GM19324 (cell line): ENCODE measurements around the gene PSPN.
A peak's percentile ranks its signal among the peaks of the same experiment; 100 is the strongest.

Experiments
- ATAC-seq: cut with Tn5 transposase; IDR thresholded peaks from one replicate; pipeline ENCODE4 v1.9.1; 2021; ENCODE audit warnings: mild to moderate bottlenecking, moderate library complexity; ENCODE audit not compliant: unreplicated experiment, low FRiP score

The PSPN gene

GRCh38 chr19:6375411-6376010, at the start of gene PSPN:
Gene PSPN, minus strand, starts transcription at chr19:6375933. Its CDS starts 84 bp downstream, at chr19:6375849.
- no peak for ATAC-seq

DNA sequence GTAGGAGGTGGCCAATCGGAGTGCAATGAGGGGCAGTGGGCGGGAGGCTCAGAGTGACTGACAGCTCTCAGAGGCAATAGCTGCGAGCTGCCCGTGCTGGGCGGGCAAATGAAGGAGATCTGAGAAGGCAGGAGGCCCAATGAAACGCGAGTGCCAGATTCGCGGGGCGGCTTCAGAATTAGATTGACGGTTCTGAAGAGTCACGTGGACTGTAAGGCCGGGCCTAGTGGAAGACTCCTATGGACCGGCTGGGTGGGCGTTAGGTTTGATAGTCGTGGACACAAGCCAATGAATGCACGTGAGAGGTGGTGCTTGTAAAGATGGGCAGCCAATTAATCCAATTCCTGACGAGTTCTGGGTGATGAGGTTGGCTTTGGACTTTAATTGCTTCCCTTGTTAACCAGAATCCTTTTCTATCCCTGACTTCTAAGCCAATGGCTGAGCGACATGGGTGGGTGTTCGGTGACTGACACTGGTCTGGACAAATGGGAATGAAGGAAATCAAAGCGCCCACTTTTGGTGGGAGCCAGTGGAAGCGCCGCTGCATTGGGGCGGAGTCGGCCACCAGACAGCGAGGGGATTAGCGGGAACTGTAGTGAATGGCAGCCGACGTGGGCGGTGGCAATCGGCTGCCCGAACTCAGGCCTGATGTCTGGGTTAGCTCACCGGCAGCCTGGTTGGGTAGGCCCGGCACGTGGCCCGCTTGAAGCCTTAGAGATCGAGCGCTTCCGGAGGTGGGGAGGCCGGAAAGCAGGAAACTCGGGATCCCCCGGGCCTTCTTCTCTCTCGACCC, 49.4 kb upstream of the PSPN start:
- peak; percentile 88 for ATAC-seq

GRCh38 chr19:6424195-6424938, 48.6 kb upstream of the PSPN start, which contains the start of gene KHSRP:
Gene KHSRP, minus strand, starts transcription at chr19:6424811. Its CDS starts 110 bp downstream, at chr19:6424701.
- no peak for ATAC-seq

DNA sequence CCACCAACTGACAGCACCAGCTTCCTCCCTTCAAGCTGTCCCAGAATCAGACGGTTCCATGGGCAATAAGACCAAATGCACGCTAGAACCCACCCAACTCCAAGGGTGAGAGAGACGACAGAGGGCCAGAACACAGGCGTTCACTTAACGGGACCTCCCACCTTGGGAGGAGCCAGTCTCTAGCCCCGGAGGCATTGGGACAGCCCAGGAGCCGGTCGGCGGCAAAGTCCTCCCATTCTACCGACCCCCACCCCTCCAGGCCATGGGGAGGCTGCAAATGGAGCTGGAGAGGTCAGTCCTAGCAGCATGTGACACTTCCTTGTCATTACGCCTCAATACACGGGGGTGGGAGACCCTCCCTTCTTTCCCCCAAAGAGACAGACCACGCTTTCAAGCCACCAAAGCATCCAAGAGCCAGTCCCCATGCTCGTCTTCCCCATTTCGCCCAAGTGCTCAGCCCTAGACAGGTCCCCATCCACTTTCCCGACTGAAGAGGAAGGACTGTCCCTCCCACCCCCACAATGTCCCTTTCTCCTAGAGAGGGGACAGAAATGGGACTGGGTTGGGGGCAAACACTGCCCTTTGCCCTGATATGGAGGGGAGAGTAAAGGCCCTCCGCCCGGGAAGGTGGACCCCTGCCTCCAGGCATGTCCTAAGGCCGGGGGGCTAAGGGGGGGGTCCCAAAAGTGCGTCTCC, 47.9 kb upstream of the PSPN start:
- ATAC-seq: no peak

DNA sequence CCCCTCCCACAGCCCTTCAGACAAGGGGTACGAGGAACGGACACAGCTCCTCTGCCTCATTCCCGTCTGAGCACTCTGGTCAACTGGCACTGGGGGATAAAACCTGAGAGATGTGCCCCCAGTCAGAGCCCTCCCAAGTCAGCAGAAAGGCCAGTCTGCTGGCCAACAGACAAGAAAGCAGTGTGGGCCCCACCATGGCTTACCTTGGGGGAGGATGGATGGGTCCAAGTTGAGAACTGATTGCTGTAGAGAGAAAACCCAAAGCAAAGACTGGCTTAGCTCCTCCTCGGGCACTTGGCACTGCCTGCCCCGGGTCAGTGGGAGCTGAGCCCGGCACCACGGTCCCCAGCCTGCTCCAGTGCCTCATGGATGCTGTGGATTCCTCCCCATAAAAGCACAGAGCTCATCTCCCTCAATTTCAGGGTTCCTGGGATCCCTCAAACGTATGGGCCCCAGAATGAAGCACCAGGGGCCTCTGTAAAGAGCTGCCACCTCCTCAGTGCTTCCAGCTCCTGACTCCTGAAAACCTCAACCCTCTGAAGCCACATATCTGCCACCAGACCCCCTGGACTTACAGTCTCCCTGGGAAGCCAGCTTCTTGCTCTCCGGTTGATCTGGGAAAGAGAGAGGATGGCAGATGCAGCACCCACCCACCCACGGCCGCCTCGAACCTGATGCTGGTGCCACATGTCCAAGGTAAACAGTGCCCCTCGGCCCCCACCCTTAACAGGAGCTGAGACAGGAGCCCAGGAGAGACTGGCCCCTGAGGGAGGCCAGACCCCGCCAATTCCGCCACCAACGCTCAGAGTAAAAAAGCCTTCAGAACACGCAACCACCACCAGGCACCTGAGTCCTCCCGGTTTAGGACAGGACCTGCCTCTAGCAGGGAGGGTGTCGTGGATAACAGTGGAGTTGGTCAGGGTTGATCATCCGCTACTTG, 45.6 kb upstream of the PSPN start:
- ATAC-seq: no peak

DNA sequence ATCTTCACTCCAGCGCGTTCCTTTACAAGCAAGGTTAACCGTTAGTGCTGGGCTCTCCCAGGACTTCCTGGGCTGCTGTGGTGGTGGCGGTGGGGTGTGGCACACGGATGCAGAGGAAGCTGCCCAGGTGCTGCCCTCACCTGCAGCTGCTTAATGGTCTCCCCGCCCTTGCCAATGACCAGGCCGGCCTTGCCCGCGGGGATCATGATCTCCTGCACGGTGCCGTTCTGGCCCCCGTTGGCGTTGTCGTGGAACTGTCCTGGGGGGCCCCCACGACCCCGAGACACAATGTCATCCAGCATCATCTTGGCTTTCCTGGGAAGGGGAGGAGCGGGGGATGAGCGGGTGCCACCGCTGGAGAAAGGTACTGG, 42.8 kb upstream of the PSPN start:
- no peak for ATAC-seq

- ATAC-seq: no peak
Measured at GRCh38 chr19:6417713-6418561, 42.2 kb upstream of the PSPN start.

- no peak for ATAC-seq
Measured at GRCh38 chr19:6416658-6417405, 41.1 kb upstream of the PSPN start.

GRCh38 chr19:6415591-6416190, 40.0 kb upstream of the PSPN start:
- ATAC-seq: no peak

DNA sequence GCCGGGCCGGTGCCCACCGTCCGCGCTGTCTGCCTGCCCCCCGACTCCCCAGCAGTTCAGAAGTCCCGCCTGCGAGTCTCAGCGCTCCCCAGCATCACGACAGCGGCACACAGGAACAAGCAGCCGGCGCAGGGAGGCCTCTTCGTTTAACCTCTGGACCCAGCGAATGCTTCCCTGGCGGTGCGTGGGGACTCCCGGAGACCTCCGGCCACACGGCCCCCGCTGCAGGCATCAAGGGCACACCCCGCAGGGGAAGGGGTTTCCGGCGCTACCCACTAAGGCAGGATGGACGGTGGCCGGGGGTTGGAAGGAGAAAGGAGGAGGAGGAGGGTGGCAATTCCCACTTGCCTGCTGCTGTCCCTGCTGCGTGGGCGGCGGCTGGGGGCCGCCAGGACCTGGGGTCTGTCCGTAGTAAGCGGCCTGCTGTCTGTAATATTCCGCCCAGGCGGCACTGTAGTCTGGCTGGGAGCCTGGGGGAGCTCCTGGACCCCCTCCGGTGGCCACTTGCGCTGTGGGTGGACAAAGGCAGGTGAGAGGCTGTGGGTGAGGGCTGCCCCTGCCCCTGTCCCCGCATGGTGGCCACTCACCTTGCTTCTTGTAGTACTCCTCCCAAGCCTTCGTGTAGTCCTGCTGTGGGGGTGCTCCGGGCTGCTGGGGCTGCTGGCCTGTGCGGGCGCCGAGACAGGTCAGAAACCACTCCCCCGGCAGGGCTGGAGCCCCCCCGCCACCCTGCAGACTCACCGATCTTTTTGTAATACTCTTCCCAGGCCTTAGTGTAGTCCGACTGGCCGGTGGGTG, 39.3 kb upstream of the PSPN start:
- no peak for ATAC-seq

DNA sequence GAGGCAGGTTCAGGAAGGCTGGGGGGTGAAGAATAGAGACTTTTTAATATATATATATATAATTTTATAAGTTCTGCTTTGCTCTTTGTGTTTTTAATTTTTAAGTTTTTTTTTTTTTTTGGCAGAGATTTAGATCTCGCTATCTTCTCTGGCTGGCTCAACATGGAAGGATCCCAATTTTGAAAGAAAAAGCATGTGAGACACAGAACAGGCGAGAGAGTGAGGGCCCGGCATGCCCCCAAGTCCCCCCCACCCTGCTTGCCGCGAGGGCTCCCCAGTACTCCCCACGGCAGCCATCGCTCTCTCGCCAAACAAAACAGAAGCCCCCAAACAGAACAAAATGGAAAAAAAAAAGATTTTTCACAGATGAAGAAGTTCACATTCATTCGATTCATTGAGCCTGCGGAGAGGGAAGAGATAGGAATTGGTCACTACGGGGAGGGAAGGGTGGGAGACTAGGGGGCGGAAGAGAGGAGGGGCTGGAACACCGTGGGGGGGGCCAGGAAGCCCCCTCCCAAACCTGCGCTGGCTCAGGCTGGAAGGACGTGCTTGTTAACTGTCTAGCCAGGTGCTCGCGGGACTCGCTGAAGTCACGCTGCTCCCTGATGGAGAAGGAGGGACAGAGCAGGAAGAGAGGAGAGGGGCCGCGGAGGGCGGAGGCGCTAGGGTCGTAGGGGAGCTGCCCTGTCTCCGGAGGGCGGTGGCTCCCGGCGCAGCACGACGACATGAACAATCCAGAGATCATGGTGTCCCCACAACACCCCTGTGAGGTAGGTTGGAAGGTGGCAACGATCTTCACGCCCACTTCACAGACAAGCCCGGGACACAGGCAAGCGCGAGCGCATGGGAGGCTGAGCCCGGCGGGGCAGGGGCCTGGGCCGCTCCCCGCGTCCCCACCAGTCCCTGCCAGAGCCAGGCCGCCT, 38.2 kb upstream of the PSPN start:
- ATAC-seq: no peak

DNA sequence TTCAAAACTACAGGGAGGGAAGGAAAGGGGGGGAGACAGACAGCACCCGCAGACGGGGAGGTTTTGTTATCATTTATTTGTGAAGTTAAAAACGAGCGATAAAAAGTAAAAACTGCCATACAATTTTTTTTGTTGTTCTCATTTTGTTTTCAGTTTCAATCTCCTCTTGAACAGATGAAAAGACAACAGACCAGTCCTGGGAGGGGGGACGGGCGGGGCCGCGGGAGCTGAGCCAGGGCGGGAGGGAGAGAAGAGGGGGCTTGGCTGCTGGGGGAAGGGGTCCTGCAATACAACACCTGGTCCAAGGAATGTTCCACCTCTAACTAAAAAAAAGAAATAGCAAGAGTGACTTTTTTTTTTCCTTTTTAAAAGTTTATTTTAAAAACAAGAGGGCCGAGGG, 37.6 kb upstream of the PSPN start:
- ATAC-seq: no peak

DNA sequence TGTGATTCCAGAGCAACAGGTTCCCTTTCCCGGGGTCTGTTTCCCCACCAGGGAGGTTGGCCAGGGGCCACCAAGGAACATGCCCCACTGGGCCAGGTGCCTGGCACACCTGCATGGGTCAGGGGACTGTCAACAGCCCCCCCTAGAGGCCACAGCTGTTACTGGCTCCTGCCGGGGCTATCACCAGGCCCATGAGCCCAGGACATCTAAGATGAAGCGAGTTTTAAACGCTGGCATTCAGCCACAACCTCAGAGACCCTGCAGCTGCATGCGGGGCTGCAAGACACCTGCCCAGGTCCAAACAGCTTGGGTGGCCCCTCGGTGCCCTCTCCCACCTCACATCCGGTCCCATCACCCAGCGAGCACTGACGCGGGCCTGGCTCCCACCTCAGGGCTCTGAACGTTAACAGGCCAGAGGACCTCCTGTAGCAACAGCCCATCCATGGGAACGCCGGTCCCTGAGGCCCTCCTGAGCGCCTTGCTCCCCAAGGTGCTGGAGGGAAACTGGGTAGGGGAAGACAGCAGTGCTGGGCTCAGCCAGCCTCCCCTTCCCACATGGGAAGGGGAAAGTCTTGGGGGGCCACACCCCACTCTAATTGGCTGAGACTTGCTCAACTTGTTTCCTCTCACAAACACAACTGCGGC, 36.8 kb upstream of the PSPN start:
- no peak for ATAC-seq

- ATAC-seq: no peak
Measured at GRCh38 chr19:6412061-6412446, 36.3 kb upstream of the PSPN start.

DNA sequence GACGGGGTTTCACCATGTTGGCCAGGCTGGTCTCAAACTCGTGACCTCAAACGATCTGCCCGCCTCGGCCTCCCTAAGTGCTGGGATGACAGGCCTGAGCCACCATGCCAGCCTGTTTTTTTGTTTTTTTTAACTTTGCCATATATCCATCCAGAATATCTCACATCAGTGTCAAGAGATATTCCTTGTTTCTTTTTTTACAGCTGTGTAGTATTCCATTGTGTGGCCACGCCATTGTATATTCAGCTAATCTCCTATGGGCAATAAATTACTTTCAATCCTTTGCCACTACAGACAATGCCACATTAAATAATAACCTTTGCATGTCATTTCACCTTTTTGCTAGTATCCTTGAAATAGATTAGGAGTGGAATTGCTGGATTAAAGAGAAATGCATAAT, 33.6 kb upstream of the PSPN start:
- no peak for ATAC-seq

GRCh38 chr19:6406401-6406800, 30.7 kb upstream of the PSPN start:
- ATAC-seq: no peak
